Naive B cell (primary cell): ENCODE data around the gene SH3D19. TPM values are rescaled to one million over a fixed set of nuclear protein-coding genes. Genes with fewer than 3 reads are reported as not detected.
"Not testable (repeated sequence)": the region's sequence is repeated elsewhere in the genome, so short reads cannot be mapped to it uniquely, and the experiment has no call there.

ENCODE experiments used
- ATAC-seq, 2 donors: fragments of 150-1000 bp; cut with Tn5 transposase; 2 replicates each; pipeline ENCODE4 v1.10.0; 2021; ENCODE audit warnings: low read depth in 2 of 2, mild to moderate bottlenecking in 2 of 2, moderate library complexity in 2 of 2
- DNase-seq: peaks from one replicate; pipeline ENCODE4 v3.0.0; 2022
- H3K27ac Mint-ChIP-seq, 6 donors: one replicate each; pipeline ENCODE4 v1.8.0; 2020 to 2022; ENCODE audit warnings: mild to moderate bottlenecking in 6 of 6, mixed read lengths in 6 of 6, moderate library complexity in 5 of 6, inconsistent platforms in 2 of 6
- H3K27me3 Mint-ChIP-seq, 3 donors: one replicate each; pipeline ENCODE4 v1.8.0; 2021 to 2022; ENCODE audit warnings: mixed read lengths in 3 of 3, mild to moderate bottlenecking in 1 of 3
- H3K36me3 Mint-ChIP-seq, 2 donors: one replicate each; pipeline ENCODE4 v1.8.0; 2020 to 2022; ENCODE audit warnings: mixed read lengths in 2 of 2, inconsistent platforms in 1 of 2, mild to moderate bottlenecking in 1 of 2
- H3K4me1 Mint-ChIP-seq, 3 donors: one replicate each; pipeline ENCODE4 v1.8.0; 2020 to 2022; ENCODE audit warnings: mixed read lengths in 3 of 3, inconsistent platforms in 1 of 3, mild to moderate bottlenecking in 1 of 3, moderate library complexity in 1 of 3
- H3K4me3 Mint-ChIP-seq, 8 donors: one replicate each; pipeline ENCODE4 v1.8.0; 2020 to 2022; ENCODE audit warnings: mild to moderate bottlenecking in 8 of 8, mixed read lengths in 8 of 8, moderate library complexity in 8 of 8, inconsistent platforms in 2 of 8
- H3K9me3 Mint-ChIP-seq, 7 donors: one replicate each; pipeline ENCODE4 v1.8.0; 2020 to 2022; ENCODE audit warnings: mixed read lengths in 7 of 7, mild to moderate bottlenecking in 5 of 7, inconsistent platforms in 2 of 7, moderate library complexity in 1 of 7
- polyA plus RNA-seq, 6 donors: library from polyadenylated mRNA; unstranded; fragments of 300-500 nt; fragmentation: Illumina TruSeq; gene quantifications; one replicate each; pipeline ENCODE4 v1.2.3, GENCODE V29; 2021; ENCODE audit warnings: low read depth in 6 of 6

SH3D19 gene
- polyA plus RNA-seq, 6 donors from 2014 or later, result 1.7 to 3.7 (median 2.3) TPM; not detected in 2

GRCh38 chr4:151094290-151094751 is 231.1 kb downstream of the SH3D19 start:
- peaks cover 0 to 5% (median 0%) of the 10 kb centered on the region in 7 donors for H3K9me3 Mint-ChIP-seq
- no peaks in the 10 kb centered on the region for H3K36me3 Mint-ChIP-seq
- H3K27me3 Mint-ChIP-seq, result peaks cover 0 to 8% (median 7%) of the 10 kb centered on the region in 3 donors
- ATAC-seq (no peak), DNase-seq (no peak)
- H3K4me3 Mint-ChIP-seq, result no peak overlapping the region
- H3K27ac Mint-ChIP-seq, result no peak overlapping the region
- peaks cover 4 to 18% (median 9%) of the 10 kb centered on the region in 3 donors for H3K4me1 Mint-ChIP-seq

DNA sequence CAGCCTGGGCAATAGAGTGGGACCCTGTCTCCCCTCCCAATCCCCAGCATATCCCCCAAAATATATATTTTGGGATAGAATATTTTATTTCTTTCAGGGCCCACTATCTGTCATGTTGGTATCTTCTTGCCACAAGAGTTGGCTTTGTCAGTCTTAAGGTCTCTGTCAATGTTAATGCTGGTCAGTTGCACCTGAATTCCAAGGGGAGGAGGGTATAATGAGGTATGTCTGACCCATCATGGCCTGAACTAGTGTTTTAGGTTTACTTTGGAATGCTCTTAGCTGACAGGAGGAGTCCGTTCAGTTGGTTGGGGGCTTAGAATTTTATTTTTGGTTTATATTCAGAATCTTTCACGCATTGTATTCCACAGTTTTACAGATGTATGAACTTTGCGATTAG is 232.2 kb downstream of the SH3D19 start:
- ATAC-seq (no peak), DNase-seq (no peak)
- Mint-ChIP-seq H3K36me3 (no peaks in the 10 kb centered on the region), H3K4me3 (no peak overlapping the region), H3K27me3 (peaks cover 0 to 8% (median 7%) of the 10 kb centered on the region in 3 donors), H3K9me3 (peaks cover 0 to 5% (median 0%) of the 10 kb centered on the region in 7 donors), H3K27ac (no peak overlapping the region), H3K4me1 (peaks cover 3 to 7% (median 5%) of the 10 kb centered on the region in 3 donors)

GRCh38 chr4:151092488-151092887 is 232.9 kb downstream of the SH3D19 start:
- DNase-seq (no peak), ATAC-seq (no peak)
- H3K4me3 Mint-ChIP-seq, result peak overlapping the region in 1 of 8 donors; percentile 75
- H3K36me3 Mint-ChIP-seq, result no peaks in the 10 kb centered on the region
- H3K9me3 Mint-ChIP-seq, result peaks cover 0 to 5% (median 0%) of the 10 kb centered on the region in 7 donors
- peak overlapping the region in 1 of 6 donors; percentile 68 for H3K27ac Mint-ChIP-seq
- peaks cover 6 to 13% (median 12%) of the 10 kb centered on the region in 3 donors for H3K27me3 Mint-ChIP-seq
- peaks cover 0 to 2% (median 0%) of the 10 kb centered on the region in 3 donors for H3K4me1 Mint-ChIP-seq

DNA sequence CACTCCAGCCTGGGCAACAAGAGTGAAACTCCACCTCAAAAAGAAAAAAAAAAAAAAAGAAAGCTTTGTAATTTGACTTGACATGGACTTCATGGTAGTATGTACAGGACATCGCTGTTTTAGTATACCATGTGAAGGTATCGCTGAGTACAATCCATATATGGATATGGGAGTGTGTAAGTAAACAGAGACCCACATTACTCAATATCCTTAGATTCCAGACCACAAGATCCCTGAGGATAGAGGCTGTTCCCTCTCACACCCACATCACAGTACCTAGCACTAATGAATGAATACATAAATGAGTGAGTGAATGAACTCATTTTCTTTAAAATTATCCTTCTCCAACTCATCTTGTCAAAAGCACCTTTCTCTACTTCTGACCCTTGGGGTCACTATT is 234.4 kb downstream of the SH3D19 start:
- Mint-ChIP-seq H3K4me3 (no peak overlapping the region), H3K36me3 (no peaks in the 10 kb centered on the region), H3K27ac (no peak overlapping the region)

DNA sequence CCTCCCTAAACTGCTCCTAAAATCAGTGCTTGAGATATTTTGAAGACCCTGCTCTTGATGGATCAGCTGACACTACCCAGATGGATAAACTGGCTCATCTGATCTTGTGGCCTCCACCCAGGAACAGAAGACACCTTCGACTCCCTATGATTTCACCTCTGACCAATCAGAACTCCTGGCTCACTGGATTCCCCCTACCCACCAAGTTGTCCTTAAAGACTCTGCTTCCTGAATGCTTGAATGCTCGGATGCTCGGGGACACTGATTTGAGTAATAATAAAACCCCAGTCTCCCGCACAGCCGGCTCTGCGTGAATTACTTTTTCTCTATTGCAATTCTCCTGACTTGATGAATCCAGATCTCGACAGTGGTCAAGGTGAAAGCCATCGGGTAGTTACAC is 237.9 kb downstream of the SH3D19 start:
- Mint-ChIP-seq H3K4me3 (no peak overlapping the region), H3K27ac (peak overlapping the region in 1 of 6 donors; percentile 28), H3K27me3 (peaks cover 9 to 19% (median 10%) of the 10 kb centered on the region in 3 donors), H3K9me3 (no peaks in the 10 kb centered on the region), H3K36me3 (no peaks in the 10 kb centered on the region), H3K4me1 (no peaks in the 10 kb centered on the region)
- ATAC-seq (no peak), DNase-seq (no peak)

More for the DNA sequence above, 234.4 kb downstream of the SH3D19 start:
- DNase-seq (no peak), ATAC-seq (no peak)
- Mint-ChIP-seq H3K9me3 (peaks cover 0 to 5% (median 0%) of the 10 kb centered on the region in 7 donors), H3K27me3 (peaks cover 10 to 23% (median 12%) of the 10 kb centered on the region in 3 donors), H3K4me1 (peaks cover 0 to 2% (median 0%) of the 10 kb centered on the region in 3 donors)

GRCh38 chr4:151077978-151078377 is 247.4 kb downstream of the SH3D19 start:
- ATAC-seq, H3K4me1 Mint-ChIP-seq, H3K36me3 Mint-ChIP-seq, H3K9me3 Mint-ChIP-seq, H3K27ac Mint-ChIP-seq, H3K27me3 Mint-ChIP-seq, H3K4me3 Mint-ChIP-seq, DNase-seq: not testable (repeated sequence)

DNA sequence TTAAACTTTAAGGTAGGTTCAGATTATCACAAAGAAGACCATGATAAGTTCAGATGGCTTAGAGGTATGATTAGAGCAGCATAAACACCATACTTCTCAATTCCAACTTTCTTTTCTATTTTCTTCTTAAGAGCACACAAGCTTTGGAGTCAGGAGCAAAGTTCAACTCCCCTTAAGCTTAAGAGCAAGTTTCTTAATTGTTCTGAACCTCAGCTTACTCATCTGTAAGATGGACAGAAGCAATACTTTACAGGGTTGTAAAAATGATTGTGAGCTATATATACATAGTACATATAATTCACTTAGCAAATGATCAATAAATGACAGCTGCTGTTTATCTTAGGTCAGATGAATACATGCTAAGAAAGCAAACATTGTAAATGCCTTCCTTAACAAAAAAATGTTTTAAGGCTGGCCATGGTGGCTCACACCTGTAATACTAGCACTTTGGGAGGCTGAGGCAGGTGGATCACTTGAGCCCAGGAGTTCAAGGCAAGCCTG is 250.9 kb downstream of the SH3D19 start:
- ATAC-seq (no peak), DNase-seq (no peak)
- H3K4me1 Mint-ChIP-seq, result no peaks in the 10 kb centered on the region
- no peak overlapping the region for H3K27ac Mint-ChIP-seq
- H3K27me3 Mint-ChIP-seq, result peaks cover 0 to 9% (median 0%) of the 10 kb centered on the region in 3 donors
- no peaks in the 10 kb centered on the region for H3K9me3 Mint-ChIP-seq
- no peak overlapping the region for H3K4me3 Mint-ChIP-seq
- no peaks in the 10 kb centered on the region for H3K36me3 Mint-ChIP-seq

Other genes with a start within 250 kb of the SH3D19 start
- 1,000 to 10,000 TPM; 2,210 to 4,498 (median 3,125) TPM for gene RPS3A, start 226.0 kb downstream of the SH3D19 start, polyA plus RNA-seq
- gene PRSS48, start 48.4 kb downstream of the SH3D19 start, polyA plus RNA-seq, result not detected
- under 1 TPM in 1 of 6 donors, not detected in 5; 0.10 TPM for gene FHIP1A, start 83.6 kb upstream of the SH3D19 start, polyA plus RNA-seq